OCI-LY3 (cell line): ENCODE measurements around the gene POLG.

Source experiments
- H2AFZ ChIP-seq: fragments of 200-600, 300-600 bp; shearing (Covaris generic); 2 replicates; pipeline ENCODE4 v1.6.0; 2014; ENCODE audit warnings: antibody characterized with exemption, low read depth, low read length
- H3K27ac ChIP-seq: fragments of 200-600, 300-600 bp; sonication (generic); 2 replicates; pipeline ENCODE4 v1.5.1; 2014; ENCODE audit warnings: mild to moderate bottlenecking, low read length, moderate library complexity, mixed read lengths
- H3K27me3 ChIP-seq: fragments of 200-600, 300-600 bp; sonication (generic); 2 replicates; pipeline ENCODE4 v1.6.1; 2014; ENCODE audit warnings: low read depth, low read length, mixed read lengths
- H3K36me3 ChIP-seq: fragments of 200-600, 300-600 bp; sonication (generic); replicated peaks from 2 replicates; pipeline ENCODE3; 2014; ENCODE audit warnings: low read depth, low read length, mixed read lengths
- H3K4me1 ChIP-seq: fragments of 300-600, 200-600 bp; sonication (generic); 2 replicates; pipeline ENCODE4 v1.6.1; 2014; ENCODE audit warnings: low read length, mixed read lengths
- H3K4me2 ChIP-seq: fragments of 200-600, 300-600 bp; sonication (generic); 2 replicates; pipeline ENCODE4 v1.6.1; 2014; ENCODE audit warnings: low read length, mixed read lengths
- H3K4me3 ChIP-seq: fragments of 300-600, 200-600 bp; sonication (generic); 2 replicates; pipeline ENCODE4 v1.5.1; 2014; ENCODE audit warnings: antibody characterized with exemption, mild to moderate bottlenecking, low read length, moderate library complexity
- H3K79me2 ChIP-seq: fragments of 300-600, 200-600 bp; shearing (Covaris generic); 2 replicates; pipeline ENCODE4 v1.6.1; 2014; ENCODE audit warnings: mild to moderate bottlenecking, low read length, mixed read lengths
- H3K9ac ChIP-seq: fragments of 300-600, 200-600 bp; shearing (Covaris generic); 2 replicates; pipeline ENCODE4 v1.6.0; 2014; ENCODE audit warnings: mild to moderate bottlenecking, low read length, moderate library complexity
- H3K9me3 ChIP-seq: fragments of 200-600, 300-600 bp; shearing (Covaris generic); 2 replicates; pipeline ENCODE4 v1.6.1; 2014; ENCODE audit warnings: low read length, mixed read lengths; ENCODE audit not compliant: insufficient read depth
- H4K20me1 ChIP-seq: fragments of 200-600, 300-600 bp; sonication (generic); 2 replicates; pipeline ENCODE4 v1.6.1; 2016; ENCODE audit warnings: low read length, mixed read lengths; ENCODE audit not compliant: insufficient read depth
- EZH2phosphoT487 ChIP-seq: fragments of 200-600 bp; shearing (Covaris generic); IDR thresholded peaks from 2 replicates; pipeline ENCODE4 v1.6.1; 2018; ENCODE audit warnings: antibody characterized with exemption, mixed run types, low read depth
- TF ChIP-seq, protein P1 (sequence below): fragments of 200-600, 300-600 bp; sonication (generic); IDR thresholded peaks from 2 replicates; pipeline ENCODE4 v1.5.1; 2014; ENCODE audit warnings: antibody characterized with exemption, low read length, low read depth

POLG gene

GRCh38 chr15:89363133-89363532 lies 28.5 kb upstream of the POLG start:
- Histone ChIP-seq H3K27ac (no peak overlapping the region), H2AFZ (no peak overlapping the region), H4K20me1 (no peaks in the 10 kb centered on the region), H3K79me2 (no peaks in the 10 kb centered on the region), H3K36me3 (no peaks in the 10 kb centered on the region), H3K27me3 (peaks cover 2% of the 10 kb centered on the region), H3K4me3 (no peak overlapping the region), H3K4me1 (peaks cover 9% of the 10 kb centered on the region), H3K9me3 (no peaks in the 10 kb centered on the region), H3K9ac (no peak overlapping the region), H3K4me2 (no peak overlapping the region)
- TF ChIP-seq, protein P1, sequence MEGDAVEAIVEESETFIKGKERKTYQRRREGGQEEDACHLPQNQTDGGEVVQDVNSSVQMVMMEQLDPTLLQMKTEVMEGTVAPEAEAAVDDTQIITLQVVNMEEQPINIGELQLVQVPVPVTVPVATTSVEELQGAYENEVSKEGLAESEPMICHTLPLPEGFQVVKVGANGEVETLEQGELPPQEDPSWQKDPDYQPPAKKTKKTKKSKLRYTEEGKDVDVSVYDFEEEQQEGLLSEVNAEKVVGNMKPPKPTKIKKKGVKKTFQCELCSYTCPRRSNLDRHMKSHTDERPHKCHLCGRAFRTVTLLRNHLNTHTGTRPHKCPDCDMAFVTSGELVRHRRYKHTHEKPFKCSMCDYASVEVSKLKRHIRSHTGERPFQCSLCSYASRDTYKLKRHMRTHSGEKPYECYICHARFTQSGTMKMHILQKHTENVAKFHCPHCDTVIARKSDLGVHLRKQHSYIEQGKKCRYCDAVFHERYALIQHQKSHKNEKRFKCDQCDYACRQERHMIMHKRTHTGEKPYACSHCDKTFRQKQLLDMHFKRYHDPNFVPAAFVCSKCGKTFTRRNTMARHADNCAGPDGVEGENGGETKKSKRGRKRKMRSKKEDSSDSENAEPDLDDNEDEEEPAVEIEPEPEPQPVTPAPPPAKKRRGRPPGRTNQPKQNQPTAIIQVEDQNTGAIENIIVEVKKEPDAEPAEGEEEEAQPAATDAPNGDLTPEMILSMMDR = no peak
- no peak for TF ChIP-seq EZH2phosphoT487

GRCh38 chr15:89362203-89363101 lies 27.8 kb upstream of the POLG start:
- TF ChIP-seq, protein P1 = no peak
- TF ChIP-seq EZH2phosphoT487 = no peak
- Histone ChIP-seq H3K9me3 (no peaks in the 10 kb centered on the region), H2AFZ (no peak overlapping the region), H3K4me1 (peaks cover 11% of the 10 kb centered on the region), H4K20me1 (no peaks in the 10 kb centered on the region), H3K4me3 (no peak overlapping the region), H3K27me3 (peaks cover 9% of the 10 kb centered on the region), H3K4me2 (no peak overlapping the region), H3K9ac (no peak overlapping the region), H3K79me2 (no peaks in the 10 kb centered on the region), H3K27ac (no peak overlapping the region), H3K36me3 (no peaks in the 10 kb centered on the region)

GRCh38 chr15:89361451-89362202 lies 27.0 kb upstream of the POLG start:
- H3K4me2 ChIP-seq = no peak overlapping the region
- peaks cover 16% of the 10 kb centered on the region for H3K4me1 ChIP-seq
- no peak overlapping the region for H3K27ac ChIP-seq
- no peaks in the 10 kb centered on the region for H4K20me1 ChIP-seq
- TF ChIP-seq, protein P1 = no peak
- no peak for TF ChIP-seq EZH2phosphoT487
- no peaks in the 10 kb centered on the region for H3K36me3 ChIP-seq
- no peak overlapping the region for H3K9ac ChIP-seq
- no peaks in the 10 kb centered on the region for H3K79me2 ChIP-seq
- H3K4me3 ChIP-seq = no peak overlapping the region
- H2AFZ ChIP-seq = no peak overlapping the region
- H3K9me3 ChIP-seq = no peaks in the 10 kb centered on the region
- peaks cover 15% of the 10 kb centered on the region for H3K27me3 ChIP-seq

GRCh38 chr15:89360294-89360971 lies 25.8 kb upstream of the POLG start:
- no peaks in the 10 kb centered on the region for H3K9me3 ChIP-seq
- H3K79me2 ChIP-seq = no peaks in the 10 kb centered on the region
- no peak overlapping the region for H2AFZ ChIP-seq
- no peaks in the 10 kb centered on the region for H4K20me1 ChIP-seq
- no peak overlapping the region for H3K27ac ChIP-seq
- TF ChIP-seq, protein P1 = no peak
- TF ChIP-seq EZH2phosphoT487 = no peak
- no peaks in the 10 kb centered on the region for H3K36me3 ChIP-seq
- no peak overlapping the region for H3K4me2 ChIP-seq
- peaks cover 23% of the 10 kb centered on the region for H3K4me1 ChIP-seq
- H3K4me3 ChIP-seq = no peak overlapping the region
- H3K27me3 ChIP-seq = peaks cover 25% of the 10 kb centered on the region
- H3K9ac ChIP-seq = no peak overlapping the region
